ENCODE measurements around the gene KLK10.
"Not testable (repeated sequence)": the region's sequence is repeated elsewhere in the genome, so short reads cannot be mapped to it uniquely, and the experiment has no call there.

DNA sequence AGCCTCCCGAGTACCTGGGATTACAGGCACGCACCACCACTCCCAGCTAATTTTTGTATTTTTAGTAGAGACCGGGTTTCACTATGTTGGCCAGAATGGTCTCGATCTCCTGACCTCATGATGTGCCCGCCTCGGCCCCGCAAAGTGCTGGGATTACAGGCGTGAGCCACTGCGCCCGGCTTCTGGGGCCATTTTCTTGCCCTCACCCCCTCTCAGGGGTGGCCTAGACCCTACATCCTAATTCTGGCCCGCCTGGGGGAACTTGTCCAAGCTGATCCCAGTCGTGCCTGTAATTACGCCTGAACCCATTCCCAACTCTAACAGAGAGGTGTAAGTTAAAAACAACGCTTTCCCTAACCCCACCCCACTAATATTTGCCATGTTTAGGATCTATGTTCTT is 35.1 kb downstream of the KLK10 start:
- TF ChIP-seq CTCF (IDR thresholded peaks at IDR 0.05 in 4 of 5, conservative IDR thresholded peaks at IDR 0.05 in 1 of 5); POLR2A (IDR thresholded peaks at IDR 0.05): not testable (repeated sequence)
